ENCODE data around the gene UIMC1. TPM values are rescaled to one million over a fixed set of nuclear protein-coding genes. Genes with fewer than 3 reads are reported as not detected.

The UIMC1 gene
- total RNA-seq, 1 donor from 2014 or later, result 46.6 TPM

DNA sequence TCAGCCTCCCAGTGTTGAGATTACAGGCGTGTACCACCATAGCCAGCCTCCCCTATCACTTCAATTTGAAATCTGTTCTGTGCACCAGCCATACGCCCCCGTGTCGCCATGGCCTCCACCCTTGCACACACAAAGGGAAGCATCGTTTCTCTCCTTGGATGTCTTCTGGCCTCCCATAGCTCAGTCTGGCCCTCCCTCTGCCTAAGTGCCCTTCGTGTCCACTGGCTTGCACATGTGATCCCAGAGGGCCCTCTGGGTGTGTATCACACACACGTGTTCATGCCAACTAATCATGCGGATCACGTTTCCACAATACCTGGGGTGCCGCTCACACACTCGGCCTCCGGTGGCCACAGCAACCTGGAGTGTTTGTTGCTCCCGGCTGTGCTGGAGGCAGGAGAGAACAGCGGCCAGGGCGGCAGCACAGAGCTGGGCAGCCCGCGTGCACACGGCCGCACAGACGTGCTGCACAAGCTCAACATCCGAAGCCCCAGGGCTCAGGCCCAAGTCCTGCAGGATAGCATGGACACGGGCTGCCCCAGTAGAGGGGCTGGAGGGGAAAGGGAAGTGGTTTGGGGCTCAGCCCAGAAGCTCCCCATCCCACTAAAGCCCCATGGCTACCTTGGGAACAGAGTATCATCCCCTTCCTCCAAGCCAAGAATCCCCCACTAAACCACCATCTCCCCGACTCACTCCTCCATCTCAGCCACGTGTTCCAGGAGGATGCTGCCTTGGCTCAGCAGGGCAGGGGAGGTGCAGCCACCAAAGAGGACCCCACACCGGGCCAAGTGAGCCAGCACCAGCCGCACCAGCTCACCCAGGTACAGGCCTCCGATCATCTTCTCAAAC, 118.3 kb downstream of the UIMC1 start:
- no peaks in the 10 kb centered on the region for H3K36me3 Mint-ChIP-seq (ENCODE audit: low read depth)
- peaks cover 13% of the 10 kb centered on the region for H3K27me3 Mint-ChIP-seq (ENCODE audit: low read depth)
- no peak overlapping the region for H3K4me3 Mint-ChIP-seq
- TF ChIP-seq, protein P1, sequence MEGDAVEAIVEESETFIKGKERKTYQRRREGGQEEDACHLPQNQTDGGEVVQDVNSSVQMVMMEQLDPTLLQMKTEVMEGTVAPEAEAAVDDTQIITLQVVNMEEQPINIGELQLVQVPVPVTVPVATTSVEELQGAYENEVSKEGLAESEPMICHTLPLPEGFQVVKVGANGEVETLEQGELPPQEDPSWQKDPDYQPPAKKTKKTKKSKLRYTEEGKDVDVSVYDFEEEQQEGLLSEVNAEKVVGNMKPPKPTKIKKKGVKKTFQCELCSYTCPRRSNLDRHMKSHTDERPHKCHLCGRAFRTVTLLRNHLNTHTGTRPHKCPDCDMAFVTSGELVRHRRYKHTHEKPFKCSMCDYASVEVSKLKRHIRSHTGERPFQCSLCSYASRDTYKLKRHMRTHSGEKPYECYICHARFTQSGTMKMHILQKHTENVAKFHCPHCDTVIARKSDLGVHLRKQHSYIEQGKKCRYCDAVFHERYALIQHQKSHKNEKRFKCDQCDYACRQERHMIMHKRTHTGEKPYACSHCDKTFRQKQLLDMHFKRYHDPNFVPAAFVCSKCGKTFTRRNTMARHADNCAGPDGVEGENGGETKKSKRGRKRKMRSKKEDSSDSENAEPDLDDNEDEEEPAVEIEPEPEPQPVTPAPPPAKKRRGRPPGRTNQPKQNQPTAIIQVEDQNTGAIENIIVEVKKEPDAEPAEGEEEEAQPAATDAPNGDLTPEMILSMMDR (conservative IDR thresholded peaks at IDR 0.05), result no peak
- DNase-seq (ENCODE audit: low read depth, low spot score), result no peak
- no peak overlapping the region for H3K27ac Mint-ChIP-seq (ENCODE audit: unreplicated experiment)
- H3K9me3 Mint-ChIP-seq, result no peaks in the 10 kb centered on the region
- peaks cover 14% of the 10 kb centered on the region for H3K4me1 Mint-ChIP-seq

DNA sequence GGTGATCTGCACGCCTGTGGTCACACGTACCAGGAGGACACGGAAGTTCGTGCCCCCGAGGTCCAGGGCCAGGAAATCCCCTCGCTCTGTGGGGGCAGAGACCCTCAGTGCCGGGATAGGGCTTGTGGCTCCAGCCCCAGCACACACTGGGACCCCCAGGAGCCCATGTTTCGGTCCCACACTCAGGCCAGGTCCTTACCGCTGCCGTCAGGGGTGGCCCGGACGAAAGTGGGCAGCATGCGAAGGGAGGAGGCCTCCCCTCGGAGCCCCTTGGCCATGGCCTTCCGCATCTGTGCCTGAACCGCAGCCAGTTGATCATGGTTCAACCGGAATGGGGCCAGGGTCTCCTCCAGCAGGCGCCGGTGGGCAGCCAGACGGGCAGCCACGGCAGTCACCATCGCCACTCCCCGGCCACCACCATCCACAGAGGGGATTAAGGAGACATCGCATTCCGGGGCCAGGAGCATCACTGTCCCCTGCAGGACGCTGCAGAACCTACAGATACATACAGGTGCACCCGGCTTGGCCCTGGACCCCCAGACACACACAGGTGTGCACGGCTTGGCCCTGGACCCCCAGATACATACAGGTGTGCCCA, 119.2 kb downstream of the UIMC1 start:
- TF ChIP-seq, protein P1 (conservative IDR thresholded peaks at IDR 0.05), result no peak
- Mint-ChIP-seq H3K9me3 (no peaks in the 10 kb centered on the region), H3K27ac (ENCODE audit: unreplicated experiment) (no peak overlapping the region), H3K4me1 (peaks cover 19% of the 10 kb centered on the region), H3K4me3 (no peak overlapping the region), H3K27me3 (ENCODE audit: low read depth) (peaks cover 13% of the 10 kb centered on the region), H3K36me3 (ENCODE audit: low read depth) (no peaks in the 10 kb centered on the region)
- no peak for DNase-seq (ENCODE audit: low read depth, low spot score)

GRCh38 chr5:176886336-176887251, 120.0 kb downstream of the UIMC1 start:
- no peaks in the 10 kb centered on the region for H3K36me3 Mint-ChIP-seq (ENCODE audit: low read depth)
- H3K4me1 Mint-ChIP-seq, result peaks cover 19% of the 10 kb centered on the region
- H3K27me3 Mint-ChIP-seq (ENCODE audit: low read depth), result peaks cover 16% of the 10 kb centered on the region
- no peak overlapping the region for H3K27ac Mint-ChIP-seq (ENCODE audit: unreplicated experiment)
- DNase-seq (ENCODE audit: low read depth, low spot score), result no peak
- TF ChIP-seq, protein P1 (conservative IDR thresholded peaks at IDR 0.05), result no peak
- no peaks in the 10 kb centered on the region for H3K9me3 Mint-ChIP-seq
- H3K4me3 Mint-ChIP-seq, result no peak overlapping the region

- no peak for DNase-seq (ENCODE audit: low read depth, low spot score)
- H3K9me3 Mint-ChIP-seq, result no peaks in the 10 kb centered on the region
- peaks cover 16% of the 10 kb centered on the region for H3K27me3 Mint-ChIP-seq (ENCODE audit: low read depth)
- no peak overlapping the region for H3K27ac Mint-ChIP-seq (ENCODE audit: unreplicated experiment)
- TF ChIP-seq, protein P1 (conservative IDR thresholded peaks at IDR 0.05), result no peak
- no peak overlapping the region for H3K4me3 Mint-ChIP-seq
- peaks cover 19% of the 10 kb centered on the region for H3K4me1 Mint-ChIP-seq
- no peaks in the 10 kb centered on the region for H3K36me3 Mint-ChIP-seq (ENCODE audit: low read depth)
Observed at GRCh38 chr5:176884571-176884890, 122.0 kb downstream of the UIMC1 start.

DNA sequence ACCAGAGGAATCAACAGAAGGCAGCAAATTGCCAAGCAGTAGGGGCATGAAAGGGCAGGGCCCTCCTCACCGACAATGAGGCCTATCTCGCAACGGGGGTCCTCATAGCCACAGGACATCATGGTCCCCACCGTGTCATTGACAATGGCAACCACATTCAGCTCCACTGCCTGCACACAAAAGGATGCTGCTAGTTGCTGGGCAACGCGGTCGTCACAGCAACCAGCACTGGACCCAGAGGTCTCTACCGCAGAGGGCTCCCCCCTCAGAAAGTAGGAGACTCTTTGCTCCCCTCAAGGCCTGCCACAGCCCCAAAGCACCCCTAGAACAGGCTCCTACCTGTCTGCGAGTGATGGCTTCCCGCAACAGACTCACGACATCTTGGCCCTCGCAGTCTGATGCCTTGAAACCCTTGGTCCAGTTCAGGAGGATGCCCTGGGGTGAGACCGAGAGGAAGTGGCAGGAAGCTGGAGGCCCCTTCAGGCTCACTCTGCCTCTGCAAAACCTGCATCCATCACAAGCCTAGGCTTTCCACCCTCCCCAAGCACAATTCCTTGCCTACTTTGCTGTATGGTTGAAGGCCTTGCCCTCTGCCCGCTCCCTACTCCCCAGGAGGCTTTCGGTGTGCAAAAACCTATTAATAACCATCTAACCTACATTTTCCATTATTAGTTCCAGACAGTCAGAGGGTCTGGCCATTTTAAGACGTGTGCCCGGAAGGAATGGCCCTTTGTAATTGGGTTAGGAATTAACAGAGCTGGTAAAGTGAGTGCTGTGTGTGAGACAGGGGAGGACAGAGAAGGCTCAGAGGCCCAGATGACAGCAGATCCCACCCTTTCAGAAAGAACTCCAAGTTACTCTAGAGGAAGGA, 122.6 kb downstream of the UIMC1 start:
- peaks cover 16% of the 10 kb centered on the region for H3K27me3 Mint-ChIP-seq (ENCODE audit: low read depth)
- peaks cover 19% of the 10 kb centered on the region for H3K4me1 Mint-ChIP-seq
- no peaks in the 10 kb centered on the region for H3K9me3 Mint-ChIP-seq
- H3K36me3 Mint-ChIP-seq (ENCODE audit: low read depth), result no peaks in the 10 kb centered on the region
- no peak for DNase-seq (ENCODE audit: low read depth, low spot score)
- no peak overlapping the region for H3K4me3 Mint-ChIP-seq
- H3K27ac Mint-ChIP-seq (ENCODE audit: unreplicated experiment), result peak overlapping the region; percentile 24
- TF ChIP-seq, protein P1 (conservative IDR thresholded peaks at IDR 0.05), result no peak
